Immature natural killer cell (primary cell): ENCODE results near the gene FNBP1L. TPM values are rescaled to one million over a fixed set of nuclear protein-coding genes. Genes with fewer than 3 reads are reported as not detected.
"Not testable (repeated sequence)": the region's sequence is repeated elsewhere in the genome, so short reads cannot be mapped to it uniquely, and the experiment has no call there.

Experiments
- DNase-seq, 3 donors: peaks; one replicate each; pipeline ENCODE4 v3.0.0; 2022; ENCODE audit warnings: mixed read lengths in 1 of 3
- H3K27ac Mint-ChIP-seq, 6 donors: one replicate each; pipeline ENCODE4 v1.8.0; 2020; ENCODE audit warnings: mixed read lengths in 6 of 6, mild to moderate bottlenecking in 5 of 6, inconsistent platforms in 4 of 6, moderate library complexity in 3 of 6
- H3K27me3 Mint-ChIP-seq, 3 donors: one replicate each; pipeline ENCODE4 v1.8.0; 2020 to 2021; ENCODE audit warnings: low read depth in 3 of 3, mild to moderate bottlenecking in 3 of 3, mixed read lengths in 3 of 3, moderate library complexity in 3 of 3, inconsistent platforms in 1 of 3
- H3K36me3 Mint-ChIP-seq, 3 donors: one replicate each; pipeline ENCODE4 v1.8.0; 2020; ENCODE audit warnings: mixed read lengths in 3 of 3, inconsistent platforms in 2 of 3, mild to moderate bottlenecking in 2 of 3
- H3K4me1 Mint-ChIP-seq, 2 donors: one replicate each; pipeline ENCODE4 v1.8.0; 2020; ENCODE audit warnings: inconsistent platforms in 2 of 2, mild to moderate bottlenecking in 2 of 2, mixed read lengths in 2 of 2, moderate library complexity in 1 of 2
- H3K4me3 Mint-ChIP-seq, 5 donors: one replicate each; pipeline ENCODE4 v1.8.0; 2020; ENCODE audit warnings: mild to moderate bottlenecking in 5 of 5, mixed read lengths in 5 of 5, inconsistent platforms in 3 of 5, moderate library complexity in 3 of 5
- H3K9me3 Mint-ChIP-seq, 6 donors: one replicate each; pipeline ENCODE4 v1.8.0; 2020; ENCODE audit warnings: mild to moderate bottlenecking in 6 of 6, mixed read lengths in 6 of 6, inconsistent platforms in 4 of 6, moderate library complexity in 3 of 6
- polyA plus RNA-seq, 3 donors: library from polyadenylated mRNA; unstranded; fragments of 300-500 nt; fragmentation: Illumina TruSeq; gene quantifications; one replicate each; pipeline ENCODE4 v1.2.3, GENCODE V29; 2021

FNBP1L gene
- polyA plus RNA-seq, 3 donors from 2014 or later = 0.18 to 0.21 TPM; not detected in 1

DNA sequence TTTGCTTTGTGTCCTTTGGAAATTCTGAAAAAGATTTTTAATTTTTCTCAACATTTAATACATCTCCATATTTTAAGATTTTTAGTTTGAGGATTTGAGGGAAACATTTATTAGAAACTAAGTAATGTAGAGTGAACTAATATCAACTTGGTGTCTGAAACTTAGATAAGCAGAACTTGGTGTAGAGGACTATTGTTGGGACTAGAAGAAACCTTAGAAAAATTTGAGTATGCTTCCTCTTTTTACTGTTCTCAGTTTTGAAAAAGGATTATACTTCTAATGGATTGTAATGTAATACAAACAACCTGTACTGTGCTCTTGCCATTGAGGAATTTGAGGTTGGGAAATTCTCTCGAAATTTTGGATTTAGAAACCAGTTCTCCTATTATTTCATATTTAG, 2.4 kb downstream of the FNBP1L start:
- Mint-ChIP-seq H3K27ac (no peak overlapping the region), H3K4me3 (no peak overlapping the region), H3K27me3 (peaks cover 9 to 44% (median 31%) of the 10 kb centered on the region in 3 donors), H3K36me3 (no peaks in the 10 kb centered on the region), H3K9me3 (peaks cover 0 to 4% (median 0%) of the 10 kb centered on the region in 6 donors), H3K4me1 (peaks cover 14 to 26% of the 10 kb centered on the region in 2 donors)
- no peak for DNase-seq

DNA sequence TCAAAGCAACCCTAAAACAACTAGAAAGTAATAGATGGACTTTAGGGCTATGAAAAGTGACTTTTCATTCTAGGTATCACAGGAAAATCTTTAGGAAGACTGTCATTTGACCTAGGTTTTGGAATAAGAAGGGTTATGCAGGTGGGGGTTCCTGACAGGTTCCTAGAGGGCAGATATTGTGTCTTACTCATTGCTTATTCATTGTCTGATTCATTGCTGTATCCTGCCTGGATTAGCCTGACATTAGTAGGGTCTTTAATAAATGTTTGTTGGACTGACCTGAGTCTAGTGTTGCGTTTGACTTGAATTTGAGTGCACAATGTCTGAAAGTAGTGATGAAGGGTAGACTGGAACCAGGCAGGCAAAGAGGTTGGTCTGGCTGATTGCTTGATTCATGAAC, 6.0 kb downstream of the FNBP1L start:
- H3K4me3 Mint-ChIP-seq = no peak overlapping the region
- peaks cover 6 to 7% of the 10 kb centered on the region in 2 donors for H3K4me1 Mint-ChIP-seq
- H3K36me3 Mint-ChIP-seq = no peaks in the 10 kb centered on the region
- no peak overlapping the region for H3K27ac Mint-ChIP-seq
- H3K9me3 Mint-ChIP-seq = no peaks in the 10 kb centered on the region
- DNase-seq = no peak
- H3K27me3 Mint-ChIP-seq = peaks cover 6 to 23% (median 17%) of the 10 kb centered on the region in 3 donors

DNA sequence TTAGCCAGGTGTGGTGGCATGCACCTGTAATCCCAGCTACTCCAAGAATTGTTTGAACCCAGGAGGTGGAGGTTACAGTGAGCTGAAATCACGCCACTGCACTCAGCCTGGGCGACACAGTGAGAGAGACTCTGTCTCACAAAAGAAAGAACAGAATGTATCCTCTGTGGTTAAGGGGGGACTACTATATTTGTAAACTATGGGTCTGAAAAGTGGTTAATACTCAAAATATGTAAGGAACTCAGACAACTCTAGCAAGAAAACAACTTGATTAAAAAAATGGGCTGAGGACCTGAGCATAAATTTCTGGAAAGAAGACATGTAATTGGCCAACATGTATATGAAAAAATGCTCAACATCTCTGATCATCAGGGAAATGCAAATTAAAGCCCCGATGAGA, 11.2 kb downstream of the FNBP1L start:
- H3K4me1 Mint-ChIP-seq = no peaks in the 10 kb centered on the region
- peaks cover 0 to 3% (median 0%) of the 10 kb centered on the region in 3 donors for H3K27me3 Mint-ChIP-seq
- no peaks in the 10 kb centered on the region for H3K9me3 Mint-ChIP-seq
- DNase-seq = no peak
- H3K36me3 Mint-ChIP-seq = no peaks in the 10 kb centered on the region
- no peak overlapping the region for H3K27ac Mint-ChIP-seq
- no peak overlapping the region for H3K4me3 Mint-ChIP-seq

DNA sequence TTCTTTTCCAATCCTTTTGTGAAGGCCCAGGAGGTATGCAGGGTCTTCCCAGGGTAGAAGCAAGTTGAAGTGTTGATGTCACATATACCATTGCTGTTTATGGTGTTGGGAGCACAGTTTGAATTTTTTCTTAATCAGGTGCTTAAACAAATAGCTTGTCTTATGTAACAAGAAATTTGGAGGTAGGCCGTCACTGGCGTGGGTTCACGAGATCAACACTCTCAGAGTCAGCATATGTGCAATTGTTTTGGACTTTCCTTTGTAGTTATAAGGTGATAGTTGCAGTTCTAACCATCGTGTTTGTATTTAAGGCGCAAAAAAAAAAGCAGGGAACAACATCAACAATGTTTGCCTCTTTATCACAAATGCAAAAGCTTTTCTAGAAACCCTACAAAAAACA, 13.3 kb downstream of the FNBP1L start:
- no peaks in the 10 kb centered on the region for H3K4me1 Mint-ChIP-seq
- H3K4me3 Mint-ChIP-seq = no peak overlapping the region
- H3K36me3 Mint-ChIP-seq = no peaks in the 10 kb centered on the region
- peaks cover 0 to 5% (median 5%) of the 10 kb centered on the region in 3 donors for H3K27me3 Mint-ChIP-seq
- DNase-seq = no peak
- H3K27ac Mint-ChIP-seq = no peak overlapping the region
- no peaks in the 10 kb centered on the region for H3K9me3 Mint-ChIP-seq

DNA sequence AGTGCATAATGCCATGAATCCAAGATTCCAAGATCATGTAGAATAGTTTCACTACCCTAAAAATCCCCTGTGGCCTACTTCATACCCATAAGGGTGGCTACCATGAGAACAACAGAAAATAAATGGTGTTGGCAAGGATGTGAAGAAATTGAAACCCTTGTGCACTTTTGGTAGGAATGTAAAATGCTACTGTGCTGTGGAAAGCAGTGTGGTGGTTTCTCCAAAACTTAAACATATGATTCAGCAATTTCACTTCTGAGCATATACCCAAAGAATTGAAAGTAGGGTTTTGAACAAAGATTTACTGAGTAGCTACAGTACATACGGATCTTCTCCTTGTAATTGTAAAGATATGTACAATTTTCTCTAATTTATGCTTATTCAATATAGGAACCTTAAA, 16.0 kb downstream of the FNBP1L start:
- H3K27me3 Mint-ChIP-seq = peaks cover 0 to 10% (median 6%) of the 10 kb centered on the region in 3 donors
- no peak overlapping the region for H3K4me3 Mint-ChIP-seq
- H3K4me1 Mint-ChIP-seq = no peaks in the 10 kb centered on the region
- H3K9me3 Mint-ChIP-seq = peaks cover 0 to 4% (median 0%) of the 10 kb centered on the region in 6 donors
- DNase-seq = no peak
- no peaks in the 10 kb centered on the region for H3K36me3 Mint-ChIP-seq
- no peak overlapping the region for H3K27ac Mint-ChIP-seq

DNA sequence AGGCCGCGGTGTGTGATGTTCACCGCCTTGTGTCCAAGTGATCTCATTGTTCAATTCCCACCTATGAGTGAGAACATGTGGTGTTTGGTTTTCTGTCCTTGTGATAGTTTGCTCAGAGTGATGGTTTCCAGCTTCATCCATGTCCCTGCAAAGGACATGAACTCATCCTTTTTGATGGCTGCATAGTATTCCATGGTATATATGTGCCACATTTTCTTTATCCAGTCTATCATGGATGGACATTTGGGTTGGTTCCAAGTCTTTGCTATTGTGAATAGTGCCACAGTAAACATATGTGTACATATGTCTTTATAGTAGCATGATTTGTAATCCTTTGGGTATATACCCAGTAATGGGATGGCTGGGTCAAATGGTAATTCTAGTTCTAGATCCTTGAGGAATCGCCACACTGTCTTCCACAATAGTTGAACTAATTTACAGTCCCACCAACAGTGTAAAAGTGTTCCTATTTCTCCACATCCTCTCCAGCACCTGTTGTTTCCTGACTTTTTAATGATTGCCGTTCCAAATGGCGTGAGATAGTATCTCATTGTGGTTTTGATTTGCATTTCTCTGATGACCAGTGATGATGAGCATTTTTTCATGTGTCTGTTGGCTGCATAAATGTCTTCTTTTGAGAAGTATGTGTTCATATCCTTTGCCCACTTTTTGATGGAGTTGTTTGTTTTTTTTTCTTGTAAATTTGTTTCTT, 17.6 kb downstream of the FNBP1L start:
- not testable (repeated sequence) for DNase-seq, H3K27ac Mint-ChIP-seq, H3K9me3 Mint-ChIP-seq, H3K4me1 Mint-ChIP-seq, H3K36me3 Mint-ChIP-seq, H3K4me3 Mint-ChIP-seq
- H3K27me3 Mint-ChIP-seq = peaks cover 0 to 10% (median 5%) of the 10 kb centered on the region in 3 donors

DNA sequence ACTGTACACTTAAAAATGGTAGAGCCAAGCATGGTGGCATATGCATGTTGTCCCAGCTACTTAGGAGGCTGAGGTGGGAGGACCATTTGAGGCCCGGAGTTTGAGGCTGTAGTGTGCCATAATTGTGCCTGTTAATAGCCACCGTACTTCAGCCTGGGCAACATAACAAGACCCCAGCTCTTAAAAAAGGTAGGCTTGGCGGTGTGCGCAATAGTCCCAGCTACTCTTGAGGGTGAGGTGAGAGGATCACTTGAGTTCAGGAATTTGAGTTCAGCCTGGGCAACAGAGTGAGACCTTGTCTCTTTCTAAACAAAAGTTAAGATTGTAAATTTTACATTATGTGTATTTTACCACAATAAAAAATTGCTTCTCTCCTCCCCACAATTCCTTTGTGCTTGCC, 19.7 kb downstream of the FNBP1L start:
- H3K9me3 Mint-ChIP-seq = peaks cover 0 to 4% (median 0%) of the 10 kb centered on the region in 6 donors
- peaks cover 0 to 10% (median 5%) of the 10 kb centered on the region in 3 donors for H3K27me3 Mint-ChIP-seq
- no peak overlapping the region for H3K27ac Mint-ChIP-seq
- no peaks in the 10 kb centered on the region for H3K4me1 Mint-ChIP-seq
- DNase-seq = no peak
- H3K36me3 Mint-ChIP-seq = no peaks in the 10 kb centered on the region
- H3K4me3 Mint-ChIP-seq = no peak overlapping the region

DNA sequence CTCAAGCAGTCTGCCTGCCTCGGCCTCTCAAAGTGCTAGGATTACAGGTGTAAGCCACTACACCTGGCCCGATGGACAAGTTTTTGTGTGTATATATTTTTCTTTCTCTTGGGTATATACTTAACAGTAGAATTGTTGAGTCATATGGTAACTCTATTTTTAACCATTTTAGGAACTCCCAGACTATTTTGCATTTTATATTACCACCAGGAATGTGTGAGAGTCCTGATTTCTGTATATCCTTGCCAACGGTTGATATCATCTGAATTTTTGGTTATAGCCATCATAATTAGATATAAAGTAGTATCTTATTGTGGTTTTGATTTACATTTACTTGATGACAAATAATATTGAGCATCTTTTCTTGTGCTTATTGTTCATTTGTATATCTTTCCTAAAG, 20.7 kb downstream of the FNBP1L start:
- H3K27ac Mint-ChIP-seq = no peak overlapping the region
- H3K36me3 Mint-ChIP-seq = no peaks in the 10 kb centered on the region
- no peak overlapping the region for H3K4me3 Mint-ChIP-seq
- H3K9me3 Mint-ChIP-seq = peaks cover 0 to 4% (median 0%) of the 10 kb centered on the region in 6 donors
- no peak for DNase-seq
- H3K27me3 Mint-ChIP-seq = peaks cover 0 to 12% (median 5%) of the 10 kb centered on the region in 3 donors
- no peaks in the 10 kb centered on the region for H3K4me1 Mint-ChIP-seq

DNA sequence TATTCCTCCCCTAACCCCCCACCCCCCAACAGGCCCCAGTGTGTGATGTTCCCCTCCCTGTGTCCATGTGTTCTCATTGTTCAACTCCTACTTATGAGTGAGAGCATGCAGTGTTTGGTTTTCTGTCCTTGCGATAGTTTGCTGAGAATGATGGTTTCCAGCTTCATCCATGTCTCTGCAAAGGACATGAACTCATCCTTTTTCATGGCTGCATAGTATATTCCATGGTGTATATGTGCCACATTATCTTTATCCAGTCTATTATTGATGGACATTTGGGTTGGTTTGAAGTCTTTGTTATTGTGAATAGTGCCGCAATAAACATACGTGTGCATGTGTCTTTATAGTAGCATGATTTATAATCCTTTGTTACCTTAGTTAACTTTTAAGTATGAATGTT, 21.3 kb downstream of the FNBP1L start:
- peaks cover 0 to 12% (median 7%) of the 10 kb centered on the region in 3 donors for H3K27me3 Mint-ChIP-seq
- not testable (repeated sequence) for H3K4me3 Mint-ChIP-seq, H3K27ac Mint-ChIP-seq

DNA sequence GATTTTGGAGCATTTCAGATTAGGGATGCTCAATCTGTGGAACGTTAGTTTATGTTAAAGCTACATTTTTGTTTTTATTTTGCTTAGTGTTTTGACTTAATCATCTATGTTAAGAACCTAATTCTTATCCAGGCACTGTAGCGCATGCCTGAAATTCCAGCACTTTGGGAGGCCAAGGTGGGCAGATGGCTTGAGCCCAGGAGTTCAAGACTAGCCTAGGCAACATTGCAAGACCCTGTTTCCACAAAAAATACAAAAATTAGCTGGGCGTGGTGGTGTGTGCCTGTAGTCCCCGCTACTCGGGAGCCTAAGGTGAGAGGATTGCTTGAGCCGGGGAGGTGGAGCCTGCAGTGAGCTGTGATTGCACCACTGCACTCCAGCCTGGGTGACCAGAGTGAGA, 23.4 kb downstream of the FNBP1L start:
- no peaks in the 10 kb centered on the region for H3K36me3 Mint-ChIP-seq
- DNase-seq = no peak
- peaks cover 0 to 4% (median 0%) of the 10 kb centered on the region in 6 donors for H3K9me3 Mint-ChIP-seq
- peaks cover 0 to 7% (median 5%) of the 10 kb centered on the region in 3 donors for H3K27me3 Mint-ChIP-seq
- no peaks in the 10 kb centered on the region for H3K4me1 Mint-ChIP-seq
- no peak overlapping the region for H3K27ac Mint-ChIP-seq
- no peak overlapping the region for H3K4me3 Mint-ChIP-seq

More for the DNA sequence above, 21.3 kb downstream of the FNBP1L start:
- DNase-seq, H3K9me3 Mint-ChIP-seq, H3K4me1 Mint-ChIP-seq, H3K36me3 Mint-ChIP-seq: not testable (repeated sequence)

DNA sequence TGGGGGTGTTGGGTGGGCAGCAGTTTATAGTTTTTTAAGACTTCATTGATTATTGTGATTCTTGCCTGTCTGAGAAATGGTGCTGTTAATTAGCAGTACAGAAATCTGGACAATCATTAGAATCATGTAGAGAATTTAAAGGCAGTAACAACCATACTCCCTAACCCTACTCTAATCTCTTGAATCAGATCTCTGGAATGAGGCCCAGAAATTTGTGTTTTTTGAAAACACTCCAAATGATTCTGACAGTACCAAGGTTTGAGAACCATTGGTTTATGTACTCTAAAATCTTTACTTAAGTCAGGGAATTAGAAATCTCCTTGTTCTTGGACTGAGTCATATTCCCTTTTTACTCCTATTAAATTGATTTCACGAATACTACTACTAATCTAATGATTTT, 24.0 kb downstream of the FNBP1L start:
- Mint-ChIP-seq H3K36me3 (no peaks in the 10 kb centered on the region), H3K4me3 (no peak overlapping the region), H3K27me3 (peaks cover under 1 to 8% (median 2%) of the 10 kb centered on the region in 3 donors), H3K9me3 (peaks cover 0 to under 1% (median 0%) of the 10 kb centered on the region in 6 donors), H3K27ac (no peak overlapping the region), H3K4me1 (no peaks in the 10 kb centered on the region)
- DNase-seq = no peak

DNA sequence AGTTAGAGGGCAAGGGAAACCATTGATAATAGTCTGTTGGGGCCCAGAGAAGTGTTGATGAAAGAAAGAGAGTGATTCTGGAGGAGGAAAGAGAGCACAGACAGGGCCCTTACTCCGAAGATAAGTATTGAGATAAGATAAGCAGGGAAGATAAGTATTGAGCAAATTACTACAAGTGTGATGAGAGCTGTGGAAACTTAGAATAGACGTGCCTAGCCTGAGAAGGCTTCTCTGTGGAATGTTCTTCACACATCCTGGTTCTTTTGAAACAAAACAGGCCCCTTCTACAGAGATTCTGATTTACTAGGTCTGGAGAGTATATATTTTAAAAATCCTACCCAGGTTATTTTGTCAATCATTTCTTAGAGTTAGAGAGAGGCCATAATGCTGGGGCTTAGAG, 26.4 kb downstream of the FNBP1L start:
- Mint-ChIP-seq H3K9me3 (peaks cover 1 to 16% (median 14%) of the 10 kb centered on the region in 6 donors), H3K27ac (no peak overlapping the region), H3K27me3 (peaks cover 4 to 8% (median 7%) of the 10 kb centered on the region in 3 donors)

DNA sequence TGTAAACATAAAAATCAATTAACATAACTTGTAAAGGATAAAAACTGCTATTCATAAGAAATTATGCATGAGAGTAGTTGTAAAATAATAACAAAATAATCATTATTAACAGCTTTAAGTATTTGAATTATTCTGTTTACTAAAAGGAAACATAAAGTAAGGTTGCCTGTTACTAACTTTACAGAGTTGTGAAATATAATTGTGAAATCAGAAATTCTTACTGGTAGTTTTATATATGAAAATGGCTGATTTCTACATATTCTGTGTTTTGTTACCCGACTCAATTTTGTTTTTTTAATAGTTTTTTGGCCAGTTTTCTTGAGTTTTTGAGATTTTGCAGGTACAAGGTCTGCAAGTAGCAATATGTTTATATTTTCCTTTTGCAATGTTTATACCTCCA, 27.8 kb downstream of the FNBP1L start:
- Mint-ChIP-seq H3K27me3 (peaks cover 4 to 8% (median 5%) of the 10 kb centered on the region in 3 donors), H3K36me3 (peaks cover 3 to 14% (median 12%) of the 10 kb centered on the region in 3 donors), H3K4me1 (no peaks in the 10 kb centered on the region), H3K9me3 (peaks cover 6 to 26% (median 22%) of the 10 kb centered on the region in 6 donors), H3K4me3 (no peak overlapping the region), H3K27ac (no peak overlapping the region)
- DNase-seq = no peak

More for the DNA sequence above, 26.4 kb downstream of the FNBP1L start:
- Mint-ChIP-seq H3K4me3 (no peak overlapping the region), H3K4me1 (no peaks in the 10 kb centered on the region), H3K36me3 (peaks cover 3 to 12% (median 7%) of the 10 kb centered on the region in 3 donors)
- DNase-seq = no peak

DNA sequence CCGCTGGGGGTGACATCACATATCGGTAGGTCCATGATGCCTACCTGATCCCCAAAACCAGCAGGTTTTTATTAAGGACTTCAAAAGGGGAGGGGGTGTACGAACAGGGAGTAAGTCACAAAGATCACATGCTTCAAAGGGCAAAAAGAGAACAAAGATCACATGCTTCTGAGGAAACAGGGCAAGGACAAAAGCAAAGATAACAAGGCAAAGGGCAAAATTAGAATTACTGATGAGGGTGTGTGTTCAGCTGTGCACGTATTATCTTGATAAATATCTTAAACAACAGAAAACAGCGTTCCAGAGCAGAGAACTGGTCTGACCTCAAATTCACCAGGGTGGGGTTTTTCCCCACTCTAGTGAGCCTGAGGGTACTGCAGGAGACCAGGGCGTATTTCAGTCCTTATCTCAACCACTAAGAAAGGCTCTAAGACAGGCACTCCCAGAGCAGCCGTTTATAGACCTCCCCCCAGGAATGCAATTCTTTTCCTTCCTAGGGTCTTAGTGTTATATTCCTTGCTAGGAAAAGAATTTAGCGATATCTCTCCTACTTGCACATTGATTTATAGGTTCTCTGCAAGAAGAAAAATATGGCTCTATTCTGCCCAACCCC, 31.3 kb downstream of the FNBP1L start:
- not testable (repeated sequence) for H3K27ac Mint-ChIP-seq, DNase-seq, H3K4me1 Mint-ChIP-seq, H3K27me3 Mint-ChIP-seq, H3K4me3 Mint-ChIP-seq
- peaks cover 3 to 14% (median 12%) of the 10 kb centered on the region in 3 donors for H3K36me3 Mint-ChIP-seq
- H3K9me3 Mint-ChIP-seq = peaks cover 10 to 35% (median 27%) of the 10 kb centered on the region in 6 donors
